HepG2 (cell line): ENCODE data around the gene ETS1.
"Not testable (repeated sequence)": the region's sequence is repeated elsewhere in the genome, so short reads cannot be mapped to it uniquely, and the experiment has no call there.

Experiments used
- EZH2 ChIP-seq: conservative IDR thresholded peaks from 2 replicates; pipeline ENCODE4 v1.6.1; 2012; ENCODE audit warnings: mild to moderate bottlenecking, low read depth, low read length, moderate library complexity
- SMC3 ChIP-seq: IDR thresholded peaks from 2 replicates; pipeline ENCODE4 v1.6.1; 2011; ENCODE audit warnings: low read length, improper control_type of control experiment
- ZMYM4 ChIP-seq: sonication (generic); formaldehyde crosslinking; IDR thresholded peaks from 2 replicates; pipeline ENCODE4 v1.8.1; 2023; ENCODE audit warnings: mild to moderate bottlenecking, missing genetic modification reagents
- ZNF557 ChIP-seq: sonication (generic); formaldehyde crosslinking; IDR thresholded peaks from 2 replicates; pipeline ENCODE4 v1.4.0; 2020; ENCODE audit warnings: missing genetic modification reagents
- TF ChIP-seq, protein P1 (sequence below): sonication (generic); formaldehyde crosslinking; IDR thresholded peaks from 2 replicates; pipeline ENCODE4 v1.8.0; 2022; ENCODE audit warnings: low read depth, missing genetic modification reagents
- TF ChIP-seq, protein P2 (sequence below): sonication (generic); formaldehyde crosslinking; IDR thresholded peaks from 2 replicates; pipeline ENCODE4 v1.5.0; 2020; ENCODE audit warnings: missing genetic modification reagents, mild to moderate bottlenecking, borderline replicate concordance
- TF ChIP-seq, protein P3 (sequence below): sonication (generic); formaldehyde crosslinking; IDR thresholded peaks from 2 replicates; pipeline ENCODE4 v1.5.0; 2020; ENCODE audit warnings: mild to moderate bottlenecking, missing genetic modification reagents, moderate library complexity

DNA sequence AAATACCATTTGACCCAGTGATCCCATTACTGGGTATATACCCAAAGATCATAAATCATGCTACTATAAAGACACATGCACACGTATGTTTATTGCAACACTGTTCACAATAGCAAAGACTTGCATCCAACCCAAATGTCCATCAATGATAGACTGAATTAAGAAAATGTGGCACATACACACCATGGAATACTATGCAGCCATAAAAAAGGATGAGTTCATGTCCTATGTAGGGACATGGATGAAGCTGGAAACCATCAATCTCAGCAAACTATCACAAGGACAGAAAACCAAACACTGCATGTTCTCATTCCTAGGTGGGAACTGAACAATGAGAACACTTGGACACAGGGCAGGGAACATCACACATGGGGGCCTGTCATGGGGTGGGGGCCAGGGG is 141.4 kb downstream of the ETS1 start:
- TF ChIP-seq, protein P1, sequence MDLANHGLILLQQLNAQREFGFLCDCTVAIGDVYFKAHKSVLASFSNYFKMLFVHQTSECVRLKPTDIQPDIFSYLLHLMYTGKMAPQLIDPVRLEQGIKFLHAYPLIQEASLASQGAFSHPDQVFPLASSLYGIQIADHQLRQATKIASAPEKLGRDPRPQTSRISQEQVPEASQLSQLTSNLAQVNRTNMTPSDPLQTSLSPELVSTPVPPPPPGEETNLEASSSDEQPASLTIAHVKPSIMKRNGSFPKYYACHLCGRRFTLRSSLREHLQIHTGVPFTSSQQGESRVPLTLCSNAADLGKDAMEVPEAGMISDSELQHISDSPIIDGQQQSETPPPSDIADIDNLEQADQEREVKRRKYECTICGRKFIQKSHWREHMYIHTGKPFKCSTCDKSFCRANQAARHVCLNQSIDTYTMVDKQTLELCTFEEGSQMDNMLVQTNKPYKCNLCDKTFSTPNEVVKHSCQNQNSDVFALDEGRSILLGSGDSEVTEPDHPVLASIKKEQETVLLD (CRISPR knock-in tag): not testable (repeated sequence)
- TF ChIP-seq EZH2; SMC3; ZMYM4 (CRISPR knock-in tag); ZNF557: not testable (repeated sequence)
- TF ChIP-seq, protein P2, sequence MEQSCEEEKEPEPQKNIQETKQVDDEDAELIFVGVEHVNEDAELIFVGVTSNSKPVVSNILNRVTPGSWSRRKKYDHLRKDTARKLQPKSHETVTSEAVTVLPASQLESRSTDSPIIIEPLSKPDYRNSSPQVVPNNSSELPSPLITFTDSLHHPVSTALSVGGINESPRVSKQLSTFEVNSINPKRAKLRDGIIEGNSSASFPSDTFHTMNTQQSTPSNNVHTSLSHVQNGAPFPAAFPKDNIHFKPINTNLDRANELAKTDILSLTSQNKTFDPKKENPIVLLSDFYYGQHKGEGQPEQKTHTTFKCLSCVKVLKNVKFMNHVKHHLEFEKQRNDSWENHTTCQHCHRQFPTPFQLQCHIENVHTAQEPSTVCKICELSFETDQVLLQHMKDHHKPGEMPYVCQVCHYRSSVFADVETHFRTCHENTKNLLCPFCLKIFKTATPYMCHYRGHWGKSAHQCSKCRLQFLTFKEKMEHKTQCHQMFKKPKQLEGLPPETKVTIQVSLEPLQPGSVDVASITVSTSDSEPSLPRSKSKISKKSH (CRISPR knock-in tag): not testable (repeated sequence)
- TF ChIP-seq, protein P3, sequence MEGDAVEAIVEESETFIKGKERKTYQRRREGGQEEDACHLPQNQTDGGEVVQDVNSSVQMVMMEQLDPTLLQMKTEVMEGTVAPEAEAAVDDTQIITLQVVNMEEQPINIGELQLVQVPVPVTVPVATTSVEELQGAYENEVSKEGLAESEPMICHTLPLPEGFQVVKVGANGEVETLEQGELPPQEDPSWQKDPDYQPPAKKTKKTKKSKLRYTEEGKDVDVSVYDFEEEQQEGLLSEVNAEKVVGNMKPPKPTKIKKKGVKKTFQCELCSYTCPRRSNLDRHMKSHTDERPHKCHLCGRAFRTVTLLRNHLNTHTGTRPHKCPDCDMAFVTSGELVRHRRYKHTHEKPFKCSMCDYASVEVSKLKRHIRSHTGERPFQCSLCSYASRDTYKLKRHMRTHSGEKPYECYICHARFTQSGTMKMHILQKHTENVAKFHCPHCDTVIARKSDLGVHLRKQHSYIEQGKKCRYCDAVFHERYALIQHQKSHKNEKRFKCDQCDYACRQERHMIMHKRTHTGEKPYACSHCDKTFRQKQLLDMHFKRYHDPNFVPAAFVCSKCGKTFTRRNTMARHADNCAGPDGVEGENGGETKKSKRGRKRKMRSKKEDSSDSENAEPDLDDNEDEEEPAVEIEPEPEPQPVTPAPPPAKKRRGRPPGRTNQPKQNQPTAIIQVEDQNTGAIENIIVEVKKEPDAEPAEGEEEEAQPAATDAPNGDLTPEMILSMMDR (CRISPR knock-in tag): not testable (repeated sequence)
